ENCODE measurements around the gene PPY.
"Not testable (repeated sequence)": the region's sequence is repeated elsewhere in the genome, so short reads cannot be mapped to it uniquely, and the experiment has no call there.

DNA sequence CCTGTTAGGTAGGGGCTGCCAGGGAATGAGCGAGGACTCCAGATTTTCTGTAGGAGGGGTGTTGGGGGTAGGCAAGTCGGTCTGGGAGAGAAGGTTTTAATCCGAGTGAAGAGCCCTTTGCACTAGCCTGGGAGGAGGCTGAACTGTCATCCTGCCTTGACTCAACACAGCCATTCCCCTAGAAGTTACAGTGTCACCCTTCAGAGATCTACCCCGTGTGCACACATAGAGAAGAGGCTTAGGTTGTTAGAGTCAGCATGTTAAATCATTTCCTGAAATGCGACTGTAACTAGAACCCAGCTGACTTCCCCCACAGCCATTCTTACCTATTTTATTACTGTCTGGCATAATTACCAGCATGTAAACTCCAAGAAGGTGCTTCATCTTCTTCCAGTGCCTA, 14.3 kb downstream of the PPY start:
- TF ChIP-seq, protein P1, sequence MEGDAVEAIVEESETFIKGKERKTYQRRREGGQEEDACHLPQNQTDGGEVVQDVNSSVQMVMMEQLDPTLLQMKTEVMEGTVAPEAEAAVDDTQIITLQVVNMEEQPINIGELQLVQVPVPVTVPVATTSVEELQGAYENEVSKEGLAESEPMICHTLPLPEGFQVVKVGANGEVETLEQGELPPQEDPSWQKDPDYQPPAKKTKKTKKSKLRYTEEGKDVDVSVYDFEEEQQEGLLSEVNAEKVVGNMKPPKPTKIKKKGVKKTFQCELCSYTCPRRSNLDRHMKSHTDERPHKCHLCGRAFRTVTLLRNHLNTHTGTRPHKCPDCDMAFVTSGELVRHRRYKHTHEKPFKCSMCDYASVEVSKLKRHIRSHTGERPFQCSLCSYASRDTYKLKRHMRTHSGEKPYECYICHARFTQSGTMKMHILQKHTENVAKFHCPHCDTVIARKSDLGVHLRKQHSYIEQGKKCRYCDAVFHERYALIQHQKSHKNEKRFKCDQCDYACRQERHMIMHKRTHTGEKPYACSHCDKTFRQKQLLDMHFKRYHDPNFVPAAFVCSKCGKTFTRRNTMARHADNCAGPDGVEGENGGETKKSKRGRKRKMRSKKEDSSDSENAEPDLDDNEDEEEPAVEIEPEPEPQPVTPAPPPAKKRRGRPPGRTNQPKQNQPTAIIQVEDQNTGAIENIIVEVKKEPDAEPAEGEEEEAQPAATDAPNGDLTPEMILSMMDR (IDR thresholded peaks at IDR 0.05) = not testable (repeated sequence)
- TF ChIP-seq POLR2A, POLR2AphosphoS5, EP300 (IDR thresholded peaks at IDR 0.05): not testable (repeated sequence)
